Natural killer cell (primary cell): ENCODE results near the gene ZNF17. TPM values are rescaled to one million over a fixed set of nuclear protein-coding genes. Genes with fewer than 3 reads are reported as not detected.

Source experiments
- ATAC-seq, 3 donors: fragments of 150-1000 bp in 2 of 3; fragments of 200-7000 bp in 1 of 3; cut with Tn5 transposase; 1 replicate in 1 of 3; 2 replicates in 2 of 3; pipeline ENCODE4 v1.10.0; 2021; ENCODE audit warnings: mild to moderate bottlenecking in 2 of 3, moderate library complexity in 2 of 3
- DNase-seq, 2 donors: peaks; one replicate each; pipeline versions ENCODE4 v3.0.0 to v3.0.0-alpha.2; 2013 to 2021; ENCODE audit warnings: mixed read lengths in 1 of 2
- H3K27ac ChIP-seq: one replicate; pipeline ENCODE4 v1.5.1; 2013; ENCODE audit warnings: mild to moderate bottlenecking, low read length
- H3K27me3 ChIP-seq: one replicate; pipeline ENCODE4 v1.6.1; 2013; ENCODE audit warnings: low read length; ENCODE audit not compliant: control insufficient read depth, insufficient read depth
- H3K36me3 ChIP-seq: one replicate; pipeline ENCODE4 v1.6.1; 2013; ENCODE audit warnings: low read length; ENCODE audit not compliant: control insufficient read depth, insufficient read depth
- H3K4me1 ChIP-seq: one replicate; pipeline ENCODE4 v1.6.1; 2013; ENCODE audit warnings: low read length; ENCODE audit not compliant: control insufficient read depth, insufficient read depth
- H3K4me3 ChIP-seq: one replicate; pipeline ENCODE4 v1.5.1; 2013; ENCODE audit warnings: low read length
- H3K9me3 ChIP-seq: one replicate; pipeline ENCODE4 v1.6.1; 2013; ENCODE audit warnings: low read length; ENCODE audit not compliant: control insufficient read depth, insufficient read depth
- H3K27ac Mint-ChIP-seq, 2 donors: one replicate each; pipeline ENCODE4 v1.8.0; 2022; ENCODE audit warnings: mild to moderate bottlenecking in 2 of 2, mixed read lengths in 2 of 2, moderate library complexity in 1 of 2
- H3K27me3 Mint-ChIP-seq, 2 donors: one replicate each; pipeline ENCODE4 v1.8.0; 2022; ENCODE audit warnings: low read depth in 2 of 2, mixed read lengths in 2 of 2
- H3K36me3 Mint-ChIP-seq: one replicate; pipeline ENCODE4 v1.8.0; 2022; ENCODE audit warnings: mixed read lengths
- H3K4me1 Mint-ChIP-seq, 2 donors: one replicate each; pipeline ENCODE4 v1.8.0; 2022; ENCODE audit warnings: mixed read lengths in 2 of 2
- H3K4me3 Mint-ChIP-seq: one replicate; pipeline ENCODE4 v1.8.0; 2022; ENCODE audit warnings: mild to moderate bottlenecking, moderate library complexity, mixed read lengths
- H3K9me3 Mint-ChIP-seq, 2 donors: one replicate each; pipeline ENCODE4 v1.8.0; 2022; ENCODE audit warnings: mixed read lengths in 2 of 2
- CTCF ChIP-seq: fragments of 200-600 bp; IDR thresholded peaks from one replicate; pipeline ENCODE4 v1.8.0; 2022; ENCODE audit warnings: antibody characterized with exemption
- WGBS: methylation state at CpG from one replicate; pipeline ENCODE4 v1.1.7; 2013; ENCODE audit warnings: missing lambda C conversion rate; ENCODE audit not compliant: insufficient coverage; 5-methylcytosine and 5-hydroxymethylcytosine counted together
- intact Hi-C: fragments of 100-400 bp; cut with micrococcal nuclease; formaldehyde crosslinking; loops from one replicate; pipeline ENCODE4 v1.14.2; 2022
- total RNA-seq, 4 donors: library from RNA; stranded (reverse); fragments of 120-200 nt in 1 of 4; gene quantifications; one replicate each; pipeline versions ENCODE4 v1.2.3 to v1.2.4, GENCODE V29; 2013 to 2022

ZNF17 gene
- 10 to 100 TPM; 13.0 to 15.0 (median 13.3) TPM for total RNA-seq
- 21.1 TPM for total RNA-seq (2013)

GRCh38 chr19:57410877-57411671 lies at the start of gene ZNF17:
TSS of gene ZNF17 (plus strand) at chr19:57411161. CDS start at chr19:57413616, 2,455 bp downstream.
- ATAC-seq, result peak; percentile 99 to 100 (median 100)
- Histone ChIP-seq H3K4me3 (peak within 1 kb of the TSS; percentile 86), H3K4me1 (peaks cover 18% of the 10 kb centered on the region), H3K27me3 (no peaks in the 10 kb centered on the region), H3K9me3 (no peaks in the 10 kb centered on the region), H3K36me3 (peaks cover 15% of the 10 kb centered on the region), H3K27ac (peak within 1 kb of the TSS; percentile 62)
- Mint-ChIP-seq H3K27ac (peak within 1 kb of the TSS; percentile 84), H3K9me3 (peaks cover 0 to 3% of the 10 kb centered on the region in 2 donors), H3K36me3 (peaks cover 13% of the 10 kb centered on the region), H3K4me3 (peak within 1 kb of the TSS; percentile 94), H3K27me3 (no peaks in the 10 kb centered on the region), H3K4me1 (peaks cover 29 to 37% of the 10 kb centered on the region in 2 donors)
- intact Hi-C loops, result loop anchor here (1.0 to 5.0 kb wide), 7 partner anchors 22 to 744 kb away; partner anchors contain the start of genes TRAPPC2B, ZNF304, ZNF460 and ZNF547
- TF ChIP-seq CTCF, result no peak
- under 1% methylated on average over 55 of the region's 55 CpGs for WGBS
- peak; percentile 84 to 96 for DNase-seq

- Mint-ChIP-seq H3K27me3 (no peaks in the 10 kb centered on the region), H3K27ac (peak overlapping the region; percentile 96 to 98), H3K4me1 (peaks cover 18 to 19% of the 10 kb centered on the region in 2 donors), H3K36me3 (peaks cover 21% of the 10 kb centered on the region), H3K9me3 (peaks cover 0 to 8% of the 10 kb centered on the region in 2 donors), H3K4me3 (peak overlapping the region; percentile 92)
- Histone ChIP-seq H3K27ac (peak overlapping the region; percentile 93), H3K4me3 (no peak overlapping the region), H3K36me3 (no peaks in the 10 kb centered on the region), H3K27me3 (no peaks in the 10 kb centered on the region), H3K4me1 (peaks cover 14% of the 10 kb centered on the region), H3K9me3 (peaks cover 27% of the 10 kb centered on the region)
- TF ChIP-seq CTCF, result no peak
- 100% methylated on average over 1 of the region's 2 CpGs for whole genome bisulfite sequencing
- ATAC-seq, result no peak
- no peak for DNase-seq
- intact Hi-C loops, result no loop called here
These were observed 48.5 kb upstream of the ZNF17 start for GRCh38 chr19:57362419-57362818.

- peaks cover 20% of the 10 kb centered on the region for H3K9me3 ChIP-seq
- peak within 1 kb of the TSS; percentile 56 for H3K4me3 ChIP-seq
- H3K27ac ChIP-seq, result peak within 1 kb of the TSS; percentile 93
- H3K4me1 ChIP-seq, result peaks cover 14% of the 10 kb centered on the region
- Mint-ChIP-seq H3K27ac (peak within 1 kb of the TSS; percentile 96 to 98), H3K4me1 (peaks cover 18 to 19% of the 10 kb centered on the region in 2 donors), H3K4me3 (peak within 1 kb of the TSS; percentile 92), H3K36me3 (peaks cover 20% of the 10 kb centered on the region), H3K9me3 (peaks cover 0 to 8% of the 10 kb centered on the region in 2 donors), H3K27me3 (no peaks in the 10 kb centered on the region)
- no peaks in the 10 kb centered on the region for H3K36me3 ChIP-seq
- 2% methylated on average over 47 of the region's 47 CpGs for WGBS
- DNase-seq (peak; percentile 99 to 100), ATAC-seq (peak; percentile 88 to 96 (median 90))
- TF ChIP-seq CTCF, result no peak
- intact Hi-C loops, result loop anchor here (1.0 kb wide), 6 partner anchors 12 to 792 kb away; partner anchors contain the start of genes ZNF17, ZNF304, ZNF460 and ZNF548
- no peaks in the 10 kb centered on the region for H3K27me3 ChIP-seq
These were observed 47.8 kb upstream of the ZNF17 start, which contains the start of the genes TRAPPC2B and ZNF547 for GRCh38 chr19:57362997-57363687. TSS of gene TRAPPC2B (plus strand) at chr19:57363551. CDS start at chr19:57364834, 1,283 bp downstream. TSS of gene ZNF547 (plus strand) at chr19:57363551. CDS start at chr19:57368556, 5,005 bp downstream.
